Testis (tissue), 2 donors: ENCODE measurements around the gene FBXO36.

Source experiments
- CTCF ChIP-seq, 3 experiments: fragments of 450-650 bp in 2 of 3; fragments of 200-600 bp in 1 of 3; sonication (generic) in 1 of 3; IDR thresholded peaks; one replicate each; pipeline ENCODE4 v1.5.1; 2016 to 2019; ENCODE audit warnings: antibody characterized with exemption in 3 of 3, mild to moderate bottlenecking in 2 of 3, moderate library complexity in 1 of 3
- POLR2A ChIP-seq: fragments of 450-650 bp; IDR thresholded peaks from one replicate; pipeline ENCODE4 v1.6.1; 2017; ENCODE audit warnings: antibody characterized with exemption, mild to moderate bottlenecking, moderate library complexity

- TF ChIP-seq CTCF (IDR thresholded peaks at IDR 0.05), result no peak
- TF ChIP-seq POLR2A, result no peak
Observed at GRCh38 chr2:229927817-229928321, 5.6 kb downstream of the FBXO36 start.
